Measurements from ENCODE around the gene DNAJC16. TPM values are rescaled to one million over a fixed set of nuclear protein-coding genes. Genes with fewer than 3 reads are reported as not detected.

The DNAJC16 gene
- total and polyA plus RNA-seq, 3 donors from 2014 or later, result 19.9 to 32.1 (median 24.3) TPM

DNA sequence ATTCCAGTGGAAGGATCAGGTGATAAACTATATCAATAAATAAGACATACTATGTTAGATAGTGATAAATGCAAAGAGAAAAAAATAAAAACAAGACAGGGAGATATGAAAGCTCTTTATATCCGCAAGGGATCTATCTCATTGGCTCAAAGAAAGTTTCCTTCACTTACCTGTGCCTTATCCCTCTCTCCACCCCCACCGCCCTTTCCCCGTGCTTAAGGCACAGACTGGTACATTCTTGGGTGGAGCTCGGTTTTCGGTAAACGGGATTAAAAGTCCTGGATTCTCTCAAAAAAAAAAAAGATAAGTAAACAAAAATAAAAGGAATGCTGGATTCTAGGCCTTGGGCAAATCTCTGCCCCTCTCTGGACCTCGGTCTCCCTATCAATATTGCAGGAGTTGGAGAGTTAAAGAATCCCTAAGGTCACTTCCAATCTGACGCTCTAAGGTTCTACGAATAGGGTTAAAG is 593 bp upstream of the DNAJC16 start:
- 5 to 8% methylated on average over 9 of the region's 9 CpGs for WGBS, 2 donors
- TF ChIP-seq POLR2A (IDR thresholded peaks at IDR 0.05), result no peak
- TF ChIP-seq, protein P1, sequence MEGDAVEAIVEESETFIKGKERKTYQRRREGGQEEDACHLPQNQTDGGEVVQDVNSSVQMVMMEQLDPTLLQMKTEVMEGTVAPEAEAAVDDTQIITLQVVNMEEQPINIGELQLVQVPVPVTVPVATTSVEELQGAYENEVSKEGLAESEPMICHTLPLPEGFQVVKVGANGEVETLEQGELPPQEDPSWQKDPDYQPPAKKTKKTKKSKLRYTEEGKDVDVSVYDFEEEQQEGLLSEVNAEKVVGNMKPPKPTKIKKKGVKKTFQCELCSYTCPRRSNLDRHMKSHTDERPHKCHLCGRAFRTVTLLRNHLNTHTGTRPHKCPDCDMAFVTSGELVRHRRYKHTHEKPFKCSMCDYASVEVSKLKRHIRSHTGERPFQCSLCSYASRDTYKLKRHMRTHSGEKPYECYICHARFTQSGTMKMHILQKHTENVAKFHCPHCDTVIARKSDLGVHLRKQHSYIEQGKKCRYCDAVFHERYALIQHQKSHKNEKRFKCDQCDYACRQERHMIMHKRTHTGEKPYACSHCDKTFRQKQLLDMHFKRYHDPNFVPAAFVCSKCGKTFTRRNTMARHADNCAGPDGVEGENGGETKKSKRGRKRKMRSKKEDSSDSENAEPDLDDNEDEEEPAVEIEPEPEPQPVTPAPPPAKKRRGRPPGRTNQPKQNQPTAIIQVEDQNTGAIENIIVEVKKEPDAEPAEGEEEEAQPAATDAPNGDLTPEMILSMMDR (IDR thresholded peaks at IDR 0.05), result no peak
- no peaks in the 10 kb centered on the region for H3K9me3 ChIP-seq
- peaks cover 31% of the 10 kb centered on the region for H3K4me1 ChIP-seq
- H3K36me3 ChIP-seq (ENCODE audit: low read depth, missing control alignments), result no peaks in the 10 kb centered on the region
- DNase-seq, result no peak
- peak overlapping the region; percentile 98 for H3K27ac ChIP-seq
- H3K4me3 ChIP-seq, result peak overlapping the region; percentile 16 to 84
- intact Hi-C loops (cut with DNase I; ENCODE audit: low total_unique reads), result no loop called here
- no peaks in the 10 kb centered on the region for H3K27me3 ChIP-seq

DNA sequence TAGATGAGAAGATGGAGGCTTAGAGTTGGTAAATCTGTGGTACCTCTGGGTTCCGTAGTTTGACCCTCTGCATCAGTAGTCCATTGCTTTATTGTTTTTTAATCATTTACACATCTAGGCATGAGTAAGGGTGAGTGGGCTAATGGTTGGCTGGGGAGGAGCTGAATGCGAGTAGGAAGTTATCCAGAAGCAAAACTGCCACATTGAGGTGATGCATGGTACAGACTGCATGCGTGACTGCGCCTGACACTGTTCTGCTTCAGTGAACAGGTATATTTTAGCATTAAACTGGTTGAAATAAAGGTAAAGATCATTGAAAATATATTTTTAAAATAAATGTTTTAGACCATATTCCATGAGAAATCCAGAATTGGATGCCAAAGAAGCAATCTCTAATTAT is 4.4 kb downstream of the DNAJC16 start:
- 92 to 95% methylated on average over 4 of the region's 4 CpGs for WGBS, 2 donors

DNA sequence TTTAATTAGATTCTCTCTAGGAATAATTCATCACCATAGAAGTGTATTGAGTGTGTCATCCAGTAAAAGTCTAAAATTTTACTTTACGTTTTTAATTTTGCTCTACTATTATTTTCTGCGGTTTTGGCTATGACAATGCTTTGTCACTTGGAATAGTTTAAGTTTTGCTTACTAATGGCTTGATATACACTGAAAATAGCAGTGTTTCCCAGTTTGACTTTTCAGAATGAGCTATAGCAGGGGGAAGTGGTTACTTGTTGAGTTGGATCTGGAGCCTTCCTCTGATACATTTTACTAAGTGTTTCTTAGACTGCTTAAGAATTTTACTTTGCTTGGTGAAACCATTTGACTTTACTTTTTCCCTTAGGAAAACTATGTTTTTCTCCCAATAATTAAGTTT is 5.0 kb downstream of the DNAJC16 start:
- Histone ChIP-seq H3K36me3 (ENCODE audit: low read depth, missing control alignments) (no peaks in the 10 kb centered on the region), H3K27me3 (no peaks in the 10 kb centered on the region), H3K9me3 (no peaks in the 10 kb centered on the region), H3K4me3 (no peak overlapping the region), H3K27ac (no peak overlapping the region), H3K4me1 (peaks cover 9% of the 10 kb centered on the region)
- no peak for TF ChIP-seq POLR2A (IDR thresholded peaks at IDR 0.05)
- TF ChIP-seq, protein P1 (IDR thresholded peaks at IDR 0.05), result no peak
- DNase-seq, result no peak
- WGBS, 2 donors, result 86 to 90% methylated on average over 2 of the region's 2 CpGs
- intact Hi-C loops (cut with DNase I; ENCODE audit: low total_unique reads), result no loop called here

More for the DNA sequence above, 4.4 kb downstream of the DNAJC16 start:
- H3K9me3 ChIP-seq, result no peaks in the 10 kb centered on the region
- TF ChIP-seq, protein P1 (IDR thresholded peaks at IDR 0.05), result no peak
- no peak for TF ChIP-seq POLR2A (IDR thresholded peaks at IDR 0.05)
- H3K4me1 ChIP-seq, result peaks cover 13% of the 10 kb centered on the region
- no peak for DNase-seq
- no peaks in the 10 kb centered on the region for H3K36me3 ChIP-seq (ENCODE audit: low read depth, missing control alignments)
- H3K27ac ChIP-seq, result no peak overlapping the region
- no peaks in the 10 kb centered on the region for H3K27me3 ChIP-seq
- intact Hi-C loops (cut with DNase I; ENCODE audit: low total_unique reads), result no loop called here
- no peak overlapping the region for H3K4me3 ChIP-seq

DNA sequence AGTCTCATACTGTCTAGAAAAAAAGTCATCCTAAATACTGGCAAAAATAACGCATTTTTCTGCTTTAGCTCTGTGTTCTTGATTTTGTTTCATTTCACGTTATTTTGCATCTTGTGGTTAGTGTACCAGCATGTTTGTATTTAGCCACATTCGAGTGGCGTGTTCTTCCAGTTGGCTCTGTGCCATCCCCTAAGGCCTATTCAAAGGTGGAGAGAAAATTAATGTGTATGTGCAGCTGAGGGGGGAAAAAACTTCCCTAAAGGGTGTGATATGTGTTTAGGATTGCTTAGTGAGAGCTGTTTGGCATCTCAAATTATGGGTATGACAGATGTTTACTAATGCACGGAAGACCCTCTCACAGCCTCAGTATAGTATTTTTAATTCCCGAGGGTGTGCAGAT is 12.1 kb downstream of the DNAJC16 start:
- DNase-seq, result no peak
- TF ChIP-seq POLR2A (IDR thresholded peaks at IDR 0.05), result no peak
- TF ChIP-seq, protein P1 (IDR thresholded peaks at IDR 0.05), result no peak
- H3K27ac ChIP-seq, result no peak overlapping the region
- no peaks in the 10 kb centered on the region for H3K4me1 ChIP-seq
- no peaks in the 10 kb centered on the region for H3K9me3 ChIP-seq
- WGBS, 2 donors, result 65 to 74% methylated on average over 6 of the region's 6 CpGs
- no peak overlapping the region for H3K4me3 ChIP-seq
- H3K27me3 ChIP-seq, result no peaks in the 10 kb centered on the region
- intact Hi-C loops (cut with DNase I; ENCODE audit: low total_unique reads), result no loop called here
- no peaks in the 10 kb centered on the region for H3K36me3 ChIP-seq (ENCODE audit: low read depth, missing control alignments)

DNA sequence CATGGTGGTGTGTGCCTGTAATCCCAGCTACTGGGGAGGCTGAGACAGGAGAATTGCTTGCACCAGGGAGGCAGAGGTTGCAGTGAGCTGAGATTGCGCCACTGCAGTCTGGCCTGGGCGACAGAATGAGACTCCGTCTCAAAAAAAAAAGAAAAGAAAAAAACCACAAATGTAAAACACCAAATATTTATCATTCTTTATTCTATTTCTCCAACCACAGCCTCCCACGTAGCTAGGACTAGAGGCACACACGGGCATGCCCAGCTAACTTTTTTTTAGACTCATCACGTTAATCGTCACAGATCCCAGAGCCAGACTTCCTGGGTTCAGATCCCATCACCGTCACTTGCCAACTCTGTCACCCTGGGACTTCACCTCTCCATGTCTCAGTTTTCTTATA is 13.5 kb downstream of the DNAJC16 start:
- WGBS, 2 donors, result 91 to 93% methylated on average over 8 of the region's 8 CpGs
- Histone ChIP-seq H3K4me3 (no peak overlapping the region), H3K36me3 (ENCODE audit: low read depth, missing control alignments) (no peaks in the 10 kb centered on the region), H3K27ac (no peak overlapping the region), H3K9me3 (no peaks in the 10 kb centered on the region), H3K27me3 (no peaks in the 10 kb centered on the region), H3K4me1 (no peaks in the 10 kb centered on the region)
- no peak for DNase-seq
- TF ChIP-seq POLR2A (IDR thresholded peaks at IDR 0.05), result no peak
- TF ChIP-seq, protein P1 (IDR thresholded peaks at IDR 0.05), result no peak
- intact Hi-C loops (cut with DNase I; ENCODE audit: low total_unique reads), result no loop called here
